Neural cell (in vitro differentiated cells): ENCODE data around the gene DUXB.

Experiments used
- RAD21 ChIP-seq: fragments of 450-650 bp; conservative IDR thresholded peaks from 2 replicates; pipeline ENCODE4 v1.6.1; 2014; ENCODE audit warnings: antibody characterized with exemption, mild to moderate bottlenecking, moderate library complexity
- TF ChIP-seq, protein P1 (sequence below): fragments of 450-650 bp; IDR thresholded peaks from 2 replicates; pipeline ENCODE4 v1.5.1; 2014; ENCODE audit warnings: antibody characterized with exemption, mild to moderate bottlenecking, moderate library complexity; ENCODE audit not compliant: poor library complexity, severe bottlenecking
- TF ChIP-seq, protein P2 (sequence below): IDR thresholded peaks from 2 replicates; pipeline ENCODE4 v1.6.1; 2012; ENCODE audit warnings: borderline replicate concordance

DNA sequence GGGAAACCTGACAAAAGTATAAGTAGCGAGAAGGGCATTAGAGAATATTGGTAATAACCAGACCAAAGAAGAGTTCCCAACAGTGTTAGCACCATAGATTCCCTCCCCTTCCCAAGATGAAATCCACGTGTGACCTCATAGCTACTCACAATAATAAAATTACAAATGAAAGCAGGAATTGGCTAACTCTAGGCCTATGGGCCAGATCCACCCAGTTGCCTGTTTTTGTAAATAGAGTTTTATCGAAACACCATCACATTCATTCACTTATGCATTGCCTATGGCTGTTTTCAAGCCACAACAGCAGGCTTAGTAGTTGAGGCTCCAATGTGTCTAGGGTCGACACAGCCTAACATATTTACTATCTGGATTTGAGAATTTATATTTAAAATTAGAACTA is 17.2 kb upstream of the DUXB start:
- TF ChIP-seq, protein P1, sequence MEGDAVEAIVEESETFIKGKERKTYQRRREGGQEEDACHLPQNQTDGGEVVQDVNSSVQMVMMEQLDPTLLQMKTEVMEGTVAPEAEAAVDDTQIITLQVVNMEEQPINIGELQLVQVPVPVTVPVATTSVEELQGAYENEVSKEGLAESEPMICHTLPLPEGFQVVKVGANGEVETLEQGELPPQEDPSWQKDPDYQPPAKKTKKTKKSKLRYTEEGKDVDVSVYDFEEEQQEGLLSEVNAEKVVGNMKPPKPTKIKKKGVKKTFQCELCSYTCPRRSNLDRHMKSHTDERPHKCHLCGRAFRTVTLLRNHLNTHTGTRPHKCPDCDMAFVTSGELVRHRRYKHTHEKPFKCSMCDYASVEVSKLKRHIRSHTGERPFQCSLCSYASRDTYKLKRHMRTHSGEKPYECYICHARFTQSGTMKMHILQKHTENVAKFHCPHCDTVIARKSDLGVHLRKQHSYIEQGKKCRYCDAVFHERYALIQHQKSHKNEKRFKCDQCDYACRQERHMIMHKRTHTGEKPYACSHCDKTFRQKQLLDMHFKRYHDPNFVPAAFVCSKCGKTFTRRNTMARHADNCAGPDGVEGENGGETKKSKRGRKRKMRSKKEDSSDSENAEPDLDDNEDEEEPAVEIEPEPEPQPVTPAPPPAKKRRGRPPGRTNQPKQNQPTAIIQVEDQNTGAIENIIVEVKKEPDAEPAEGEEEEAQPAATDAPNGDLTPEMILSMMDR, result no peak
- TF ChIP-seq, protein P2, sequence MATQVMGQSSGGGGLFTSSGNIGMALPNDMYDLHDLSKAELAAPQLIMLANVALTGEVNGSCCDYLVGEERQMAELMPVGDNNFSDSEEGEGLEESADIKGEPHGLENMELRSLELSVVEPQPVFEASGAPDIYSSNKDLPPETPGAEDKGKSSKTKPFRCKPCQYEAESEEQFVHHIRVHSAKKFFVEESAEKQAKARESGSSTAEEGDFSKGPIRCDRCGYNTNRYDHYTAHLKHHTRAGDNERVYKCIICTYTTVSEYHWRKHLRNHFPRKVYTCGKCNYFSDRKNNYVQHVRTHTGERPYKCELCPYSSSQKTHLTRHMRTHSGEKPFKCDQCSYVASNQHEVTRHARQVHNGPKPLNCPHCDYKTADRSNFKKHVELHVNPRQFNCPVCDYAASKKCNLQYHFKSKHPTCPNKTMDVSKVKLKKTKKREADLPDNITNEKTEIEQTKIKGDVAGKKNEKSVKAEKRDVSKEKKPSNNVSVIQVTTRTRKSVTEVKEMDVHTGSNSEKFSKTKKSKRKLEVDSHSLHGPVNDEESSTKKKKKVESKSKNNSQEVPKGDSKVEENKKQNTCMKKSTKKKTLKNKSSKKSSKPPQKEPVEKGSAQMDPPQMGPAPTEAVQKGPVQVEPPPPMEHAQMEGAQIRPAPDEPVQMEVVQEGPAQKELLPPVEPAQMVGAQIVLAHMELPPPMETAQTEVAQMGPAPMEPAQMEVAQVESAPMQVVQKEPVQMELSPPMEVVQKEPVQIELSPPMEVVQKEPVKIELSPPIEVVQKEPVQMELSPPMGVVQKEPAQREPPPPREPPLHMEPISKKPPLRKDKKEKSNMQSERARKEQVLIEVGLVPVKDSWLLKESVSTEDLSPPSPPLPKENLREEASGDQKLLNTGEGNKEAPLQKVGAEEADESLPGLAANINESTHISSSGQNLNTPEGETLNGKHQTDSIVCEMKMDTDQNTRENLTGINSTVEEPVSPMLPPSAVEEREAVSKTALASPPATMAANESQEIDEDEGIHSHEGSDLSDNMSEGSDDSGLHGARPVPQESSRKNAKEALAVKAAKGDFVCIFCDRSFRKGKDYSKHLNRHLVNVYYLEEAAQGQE, result no peak
- no peak for TF ChIP-seq RAD21
